ENCODE results near the gene FSD1L.

DNA sequence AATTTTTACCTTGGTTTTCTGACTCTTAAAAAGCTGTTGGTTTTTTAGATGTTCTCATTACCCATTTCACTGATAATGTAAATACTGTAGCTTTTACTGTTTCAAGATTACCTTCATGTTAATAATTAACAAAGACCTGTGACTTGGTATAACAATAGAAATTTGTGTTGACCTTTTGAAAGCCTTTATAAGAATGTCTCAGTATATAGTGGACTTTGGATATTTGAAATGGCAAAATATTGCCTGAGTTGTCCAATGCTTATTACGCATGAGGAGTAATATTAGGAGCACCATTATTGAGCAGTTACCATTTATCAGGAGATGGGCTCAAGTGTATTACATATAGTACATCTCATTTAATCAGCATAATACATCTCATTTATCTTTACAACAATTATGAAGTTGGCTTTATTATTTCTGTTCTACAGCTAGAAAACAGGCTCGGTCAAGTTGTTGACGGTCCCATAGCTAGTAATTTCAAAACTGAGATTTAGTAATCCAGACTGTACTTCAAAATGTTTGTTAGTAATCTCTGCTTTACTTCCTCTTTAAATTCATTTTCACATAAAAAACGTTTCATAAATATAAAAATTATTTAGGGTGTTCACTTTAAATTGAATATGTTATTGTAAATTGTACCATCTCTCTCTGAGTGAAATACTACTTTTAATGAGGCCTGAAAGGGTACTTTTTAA is 59.4 kb downstream of the FSD1L start:
- TF ChIP-seq POLR2A (IDR thresholded peaks at IDR 0.05) (no peak), CTCF (IDR thresholded peaks at IDR 0.05) (no peak)

Measured in lower leg skin (tissue), 3 donors.